ENCODE results near the gene UNC5A. TPM values are rescaled to one million over a fixed set of nuclear protein-coding genes. Genes with fewer than 3 reads are reported as not detected.

Gene UNC5A
- total RNA-seq, 1 donor from 2014 or later = 0.05 TPM

- DNase-seq (ENCODE audit: low spot score) = no peak
- intact Hi-C loops (cut with DNase I) = no loop called here
Measured at GRCh38 chr5:176816791-176817347, 6.5 kb downstream of the UNC5A start.

- DNase-seq (ENCODE audit: low spot score) = no peak
- intact Hi-C loops (cut with DNase I) = no loop called here
Measured at GRCh38 chr5:176817369-176817840, 7.0 kb downstream of the UNC5A start.

GRCh38 chr5:176817841-176818377, 7.5 kb downstream of the UNC5A start:
- intact Hi-C loops (cut with DNase I) = no loop called here
- no peak for DNase-seq (ENCODE audit: low spot score)

GRCh38 chr5:176818391-176819098, 8.2 kb downstream of the UNC5A start:
- intact Hi-C loops (cut with DNase I) = no loop called here
- no peak for DNase-seq (ENCODE audit: low spot score)

GRCh38 chr5:176819476-176819875, 9.1 kb downstream of the UNC5A start:
- intact Hi-C loops (cut with DNase I) = no loop called here
- DNase-seq (ENCODE audit: low spot score) = no peak

GRCh38 chr5:176820937-176821336, 10.6 kb downstream of the UNC5A start:
- intact Hi-C loops (cut with DNase I) = no loop called here
- DNase-seq (ENCODE audit: low spot score) = no peak

GRCh38 chr5:176821441-176821840, 11.1 kb downstream of the UNC5A start:
- intact Hi-C loops (cut with DNase I) = no loop called here
- DNase-seq (ENCODE audit: low spot score) = no peak

- DNase-seq (ENCODE audit: low spot score) = no peak
Measured at GRCh38 chr5:176822041-176822792, 11.9 kb downstream of the UNC5A start.

GRCh38 chr5:176822793-176823481, 12.6 kb downstream of the UNC5A start:
- intact Hi-C loops (cut with DNase I) = no loop called here
- no peak for DNase-seq (ENCODE audit: low spot score)

More at GRCh38 chr5:176822041-176822792, 11.9 kb downstream of the UNC5A start:
- intact Hi-C loops (cut with DNase I) = no loop called here

- no peak for DNase-seq (ENCODE audit: low spot score)
- intact Hi-C loops (cut with DNase I) = no loop called here
Measured at GRCh38 chr5:176823869-176824412, 13.6 kb downstream of the UNC5A start.

GRCh38 chr5:176824604-176825003, 14.2 kb downstream of the UNC5A start:
- intact Hi-C loops (cut with DNase I) = no loop called here
- DNase-seq (ENCODE audit: low spot score) = no peak

GRCh38 chr5:176825234-176825633, 14.9 kb downstream of the UNC5A start:
- intact Hi-C loops (cut with DNase I) = no loop called here
- DNase-seq (ENCODE audit: low spot score) = no peak

GRCh38 chr5:176825957-176826356, 15.6 kb downstream of the UNC5A start:
- intact Hi-C loops (cut with DNase I) = no loop called here

GRCh38 chr5:176827736-176828414, 17.5 kb downstream of the UNC5A start:
- intact Hi-C loops (cut with DNase I) = no loop called here
- no peak for DNase-seq (ENCODE audit: low spot score)

More at GRCh38 chr5:176825957-176826356, 15.6 kb downstream of the UNC5A start:
- DNase-seq (ENCODE audit: low spot score) = no peak

- intact Hi-C loops (cut with DNase I) = no loop called here
- DNase-seq (ENCODE audit: low spot score) = no peak
Measured at GRCh38 chr5:176829320-176829719, 19.0 kb downstream of the UNC5A start.

- DNase-seq (ENCODE audit: low spot score) = no peak
- intact Hi-C loops (cut with DNase I) = loop anchor here (10.0 kb wide), 1 partner anchor 176 kb away; no protein-coding TSS in a partner anchor
Measured at GRCh38 chr5:176830422-176830994, 20.1 kb downstream of the UNC5A start.

GRCh38 chr5:176830995-176831423, 20.6 kb downstream of the UNC5A start:
- intact Hi-C loops (cut with DNase I) = loop anchor here (10.0 kb wide), 1 partner anchor 176 kb away; no protein-coding TSS in a partner anchor
- no peak for DNase-seq (ENCODE audit: low spot score)

GRCh38 chr5:176831425-176831824, 21.1 kb downstream of the UNC5A start:
- intact Hi-C loops (cut with DNase I) = loop anchor here (10.0 kb wide), 1 partner anchor 177 kb away; no protein-coding TSS in a partner anchor
- no peak for DNase-seq (ENCODE audit: low spot score)

All from cardiac septum (tissue), 1 donor.